HG02798 (cell line): ENCODE data around the gene VAMP8.
"Not testable (repeated sequence)": the region's sequence is repeated elsewhere in the genome, so short reads cannot be mapped to it uniquely, and the experiment has no call there.

Experiments
- ATAC-seq: cut with Tn5 transposase; IDR thresholded peaks from one replicate; pipeline ENCODE4 v1.9.1; 2021; ENCODE audit warnings: mild to moderate bottlenecking; ENCODE audit not compliant: unreplicated experiment, poor library complexity

VAMP8 gene

DNA sequence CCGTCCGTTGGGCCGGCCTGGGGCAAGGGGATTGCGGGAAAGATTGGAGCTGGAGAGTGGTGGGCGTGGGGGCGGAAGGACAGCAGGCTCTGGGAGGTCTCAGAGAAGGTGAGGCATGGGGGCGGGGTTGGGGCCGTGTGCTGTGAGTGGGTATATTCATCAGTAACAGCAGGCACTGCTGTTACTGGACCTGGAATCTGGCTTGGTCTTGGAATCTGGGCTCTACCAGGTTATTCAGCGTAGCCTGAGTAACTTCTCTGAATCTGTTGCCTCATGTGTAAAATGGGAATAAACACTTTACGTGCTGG lies 18.6 kb downstream of the VAMP8 start:
- no peak for ATAC-seq

DNA sequence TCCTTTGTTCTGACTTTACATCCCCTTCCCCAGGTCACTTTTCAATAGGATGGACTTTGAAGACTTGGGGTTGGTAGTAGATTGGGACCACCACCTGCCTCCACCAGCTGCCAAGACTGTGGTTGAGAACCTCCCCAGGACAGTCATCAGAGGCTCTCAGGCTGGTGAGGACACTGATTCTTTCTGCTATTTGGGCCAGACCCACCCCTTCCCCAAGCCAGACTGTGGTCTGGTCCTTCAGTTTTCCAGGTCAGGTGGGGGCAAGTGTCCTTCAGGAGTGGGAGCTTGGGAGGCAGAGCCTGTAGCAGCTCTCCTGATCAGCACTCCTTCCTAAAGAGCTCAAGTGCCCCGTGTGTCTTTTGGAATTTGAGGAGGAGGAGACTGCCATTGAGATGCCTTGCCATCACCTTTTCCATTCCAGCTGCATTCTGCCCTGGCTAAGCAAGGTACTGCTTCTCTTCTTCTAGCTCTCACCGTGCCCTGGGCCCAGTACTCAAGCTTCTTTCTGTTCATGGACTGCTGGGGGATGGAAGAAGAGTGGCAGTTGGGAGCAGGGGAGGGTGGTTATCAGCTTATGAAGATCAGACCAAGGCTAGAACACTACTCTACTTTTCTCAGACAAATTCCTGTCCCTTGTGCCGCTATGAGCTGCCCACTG lies 19.2 kb downstream of the VAMP8 start:
- no peak for ATAC-seq

DNA sequence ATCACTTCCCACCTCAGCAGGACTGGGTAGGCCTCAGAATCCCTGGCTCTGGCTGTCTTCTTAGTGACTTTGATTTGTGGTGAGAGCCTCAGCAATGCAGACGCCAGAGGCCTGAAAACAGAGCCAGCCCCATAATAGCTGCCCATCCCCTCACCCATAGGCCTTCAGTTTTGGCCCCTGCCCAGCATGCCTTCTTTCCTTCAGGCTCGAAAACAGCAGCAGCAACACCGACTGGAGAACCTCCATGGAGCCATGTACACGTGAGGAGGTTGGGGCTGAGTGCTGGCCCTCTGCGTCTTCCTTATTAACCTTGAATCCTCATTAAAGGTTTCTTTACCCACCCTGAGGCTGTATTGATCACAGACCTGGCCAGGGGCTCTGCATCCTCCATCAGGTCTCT lies 19.9 kb downstream of the VAMP8 start:
- ATAC-seq, result no peak

DNA sequence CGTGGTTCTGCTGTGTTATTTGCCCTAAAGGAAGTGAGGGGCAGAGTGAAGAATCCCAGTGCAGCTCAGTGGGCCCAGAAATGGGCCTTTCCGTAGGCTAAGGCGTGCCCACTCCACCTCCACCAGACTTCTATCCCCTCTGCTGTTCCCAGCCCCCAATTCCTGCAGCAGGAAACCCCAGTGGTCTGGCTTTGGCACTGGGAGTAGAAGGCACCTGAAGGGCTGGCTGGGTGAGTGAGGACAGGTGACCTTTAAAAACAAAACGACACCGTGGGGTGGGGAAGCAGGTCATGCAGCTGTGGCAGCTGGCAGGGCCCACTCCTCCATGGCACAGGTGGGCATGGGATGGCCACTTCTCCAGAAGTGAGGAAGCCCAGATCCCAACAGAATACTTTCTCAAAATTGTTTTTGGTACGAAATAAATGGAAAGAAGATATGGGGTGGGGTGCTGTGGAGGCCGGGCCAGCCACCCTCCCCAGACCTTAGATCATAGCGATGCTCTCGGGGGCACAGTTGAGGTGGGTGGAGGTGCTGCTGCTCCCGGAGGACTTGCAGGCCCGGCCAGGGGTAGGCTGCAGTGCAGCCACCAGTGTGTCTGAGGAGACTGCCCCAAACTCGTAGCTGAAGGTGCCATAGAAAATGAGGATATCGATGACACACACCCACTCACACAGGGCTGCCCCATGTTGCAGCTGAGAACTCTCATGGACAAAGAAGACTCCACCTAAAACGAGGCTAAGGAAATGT lies 21.4 kb downstream of the VAMP8 start:
- ATAC-seq, result no peak

DNA sequence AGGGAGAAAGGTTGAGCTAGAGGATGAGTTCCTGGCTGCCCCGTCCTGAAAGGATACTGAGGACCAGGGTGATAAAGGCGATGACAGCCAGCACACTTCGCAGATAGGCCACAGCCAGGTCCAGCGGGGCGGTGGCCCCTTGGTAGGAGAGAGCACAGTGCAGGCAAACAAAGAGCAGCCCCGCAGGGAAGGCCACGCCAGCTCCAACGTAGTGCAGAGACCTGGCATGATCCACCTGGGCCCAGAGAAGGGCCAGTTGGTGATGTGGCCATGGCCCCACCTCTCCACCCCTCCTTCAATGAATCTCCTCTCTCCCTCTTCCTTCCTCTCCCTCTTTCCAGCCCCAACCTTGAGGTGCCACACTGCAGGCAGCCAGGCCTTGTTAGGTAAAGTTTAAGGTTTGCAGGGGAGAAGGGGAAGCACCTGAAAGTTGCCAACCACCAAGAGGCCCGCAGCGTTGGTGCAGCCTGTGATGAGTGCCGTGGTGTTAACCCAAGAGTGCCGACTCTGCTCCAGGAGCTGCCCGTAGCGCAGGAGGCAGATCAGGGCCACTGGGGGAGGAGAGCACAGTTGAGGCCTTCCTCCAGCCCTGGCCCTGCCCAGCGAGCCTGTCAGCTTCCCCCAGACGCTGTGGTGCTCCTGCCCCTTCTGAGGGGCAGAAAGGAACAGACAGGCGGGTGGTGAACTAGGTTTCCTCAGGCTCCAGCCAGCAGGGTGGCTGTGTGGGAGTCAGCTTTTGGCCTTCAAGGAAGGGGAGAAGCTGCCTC lies 22.3 kb downstream of the VAMP8 start:
- no peak for ATAC-seq

DNA sequence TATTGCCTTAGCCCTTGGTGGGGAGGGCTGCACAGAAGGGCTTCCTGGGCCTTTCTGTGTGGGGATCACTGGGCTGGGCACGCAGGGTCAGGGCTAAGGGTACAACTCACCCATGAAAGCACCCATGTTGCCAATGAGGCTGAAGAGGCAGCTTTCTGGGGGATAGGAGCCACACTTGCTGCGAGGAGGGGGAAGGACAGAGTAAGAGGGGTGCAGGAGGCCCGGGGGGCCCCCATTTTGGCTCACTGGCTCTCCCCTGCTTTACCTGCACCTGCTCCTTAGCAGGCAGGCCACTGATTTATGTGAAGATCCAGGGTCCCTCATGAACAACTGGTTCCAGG lies 22.8 kb downstream of the VAMP8 start:
- ATAC-seq, result no peak

DNA sequence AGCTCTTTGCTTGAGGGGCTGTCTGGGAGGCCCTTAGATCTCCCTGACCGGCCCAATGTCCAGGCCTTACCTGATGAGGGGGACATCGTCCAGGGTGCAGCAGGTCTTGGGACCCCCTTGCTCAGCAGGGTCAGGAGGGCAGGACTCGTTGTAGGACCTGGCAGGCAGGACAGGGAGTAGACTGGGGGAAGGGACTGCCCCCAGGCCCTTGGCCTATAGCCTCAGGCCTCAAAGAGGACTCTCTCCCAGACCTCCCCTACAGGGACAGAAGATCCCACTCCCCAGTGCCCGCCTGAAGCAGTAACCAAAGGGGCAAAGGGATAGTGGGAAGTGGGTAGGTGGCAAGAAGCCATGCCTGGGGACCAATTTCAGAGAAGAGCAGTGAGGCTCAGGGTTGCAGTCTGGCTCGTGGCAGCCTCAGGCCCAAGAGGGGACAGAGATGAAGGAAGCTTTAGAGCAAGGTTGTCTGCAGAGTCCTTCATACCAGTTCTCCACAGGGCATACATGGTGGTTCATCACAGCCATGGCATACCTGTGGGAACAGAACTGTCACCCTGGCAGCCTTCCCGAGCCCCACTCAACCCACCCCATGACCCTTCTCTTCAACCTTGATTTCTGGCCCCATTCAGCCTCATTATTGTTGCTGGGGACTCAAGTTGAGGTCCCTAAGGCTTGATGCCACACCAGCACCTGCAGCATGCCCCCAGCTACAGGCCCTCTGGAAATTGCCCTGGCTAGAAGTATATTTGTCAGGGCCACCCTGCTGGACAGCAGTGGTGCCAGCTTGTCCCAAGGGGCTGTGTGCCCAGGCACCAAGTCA lies 23.8 kb downstream of the VAMP8 start:
- no peak for ATAC-seq

DNA sequence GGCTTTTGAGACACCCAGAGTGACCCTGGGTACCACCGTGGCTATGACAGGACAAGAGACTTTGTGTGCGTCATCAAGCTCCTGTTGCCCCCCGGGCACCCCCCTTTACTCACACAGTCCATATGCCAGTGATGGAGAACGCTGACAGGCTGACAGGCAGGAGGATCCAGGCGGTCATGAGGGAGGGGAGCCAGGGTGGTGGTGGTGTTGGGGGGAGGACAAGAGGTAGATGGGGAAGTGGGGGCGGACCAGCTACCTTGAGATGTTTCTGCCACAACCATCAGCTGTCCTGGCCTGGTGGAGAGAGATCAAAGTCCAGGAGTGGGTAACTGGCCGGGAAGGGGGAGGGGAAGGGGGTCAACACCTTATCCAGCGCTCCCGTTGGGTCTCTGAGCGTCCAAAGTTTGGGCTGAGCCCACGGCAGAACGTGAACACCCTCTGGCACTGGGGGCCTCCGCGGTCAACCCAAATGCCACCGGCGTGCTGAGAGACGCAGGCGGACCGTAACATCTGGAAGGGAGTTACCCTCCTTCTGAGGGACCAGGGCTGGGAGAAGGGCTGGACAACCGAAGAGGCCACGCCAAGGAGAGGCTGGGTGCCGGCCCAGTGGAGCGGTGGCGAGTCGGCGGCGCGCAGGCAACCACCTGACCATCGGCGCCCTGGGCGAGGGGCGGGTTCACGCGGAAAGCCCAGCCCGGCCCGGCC lies 24.5 kb downstream of the VAMP8 start:
- peak; percentile 43 for ATAC-seq

DNA sequence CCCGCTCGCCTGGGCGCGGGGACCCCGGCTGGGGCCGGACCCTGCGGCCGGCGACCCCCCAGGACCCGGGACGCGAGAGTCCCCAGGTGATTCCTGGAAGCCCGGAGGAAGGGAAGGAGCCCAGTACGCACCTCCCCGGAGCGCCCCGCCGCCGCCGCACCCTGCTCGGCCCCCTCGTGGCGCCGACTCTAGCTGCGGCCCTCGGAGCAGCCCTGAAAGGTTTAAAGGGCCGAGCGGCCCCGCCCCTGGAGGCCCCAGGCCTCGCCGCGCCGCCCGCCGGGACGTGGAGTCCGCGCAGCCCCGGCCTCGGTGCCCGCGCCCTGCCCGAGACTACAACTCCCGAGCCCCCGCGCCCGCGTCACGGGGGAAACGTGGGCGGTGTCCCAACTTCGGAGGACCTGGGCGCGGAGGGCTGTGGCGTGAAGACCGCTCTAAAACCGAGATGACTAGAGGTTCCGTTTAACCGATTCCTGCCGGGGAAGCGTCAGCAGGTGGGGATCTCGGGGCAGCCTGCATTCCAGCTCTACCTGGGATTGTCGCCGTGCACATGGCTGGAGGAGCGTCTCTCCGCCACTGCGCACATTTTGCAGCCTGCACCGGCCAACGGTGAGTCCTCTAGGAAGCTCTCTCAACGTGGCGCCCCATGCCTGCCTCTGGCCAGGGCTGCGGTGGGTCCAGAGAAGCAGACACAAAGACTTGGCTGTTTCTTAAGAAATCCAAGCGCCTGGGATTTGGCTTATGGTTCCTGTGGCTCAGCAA lies 25.3 kb downstream of the VAMP8 start, which contains the start of gene TMEM150A:
TSS of gene TMEM150A (minus strand) at position 223 of the 759 bp plus-strand sequence. CDS start 750 bp downstream, outside the sequence.
- ATAC-seq, result peak; percentile 96

DNA sequence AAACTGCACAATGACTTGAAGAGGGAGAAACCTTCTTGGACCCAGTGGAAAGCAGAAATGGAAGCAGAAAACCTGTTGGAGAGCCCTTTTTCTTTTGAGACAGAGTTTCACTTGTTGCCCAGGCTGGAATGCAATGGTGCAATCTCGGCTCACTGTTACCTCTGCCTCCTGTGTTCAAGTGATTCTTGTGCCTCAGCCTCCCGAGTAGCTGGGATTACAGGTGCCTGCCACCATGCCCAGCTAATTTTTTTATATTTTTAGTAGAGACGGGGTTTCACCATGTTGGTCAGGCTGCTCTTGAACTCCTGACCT lies 26.7 kb downstream of the VAMP8 start:
- ATAC-seq, result not testable (repeated sequence)

DNA sequence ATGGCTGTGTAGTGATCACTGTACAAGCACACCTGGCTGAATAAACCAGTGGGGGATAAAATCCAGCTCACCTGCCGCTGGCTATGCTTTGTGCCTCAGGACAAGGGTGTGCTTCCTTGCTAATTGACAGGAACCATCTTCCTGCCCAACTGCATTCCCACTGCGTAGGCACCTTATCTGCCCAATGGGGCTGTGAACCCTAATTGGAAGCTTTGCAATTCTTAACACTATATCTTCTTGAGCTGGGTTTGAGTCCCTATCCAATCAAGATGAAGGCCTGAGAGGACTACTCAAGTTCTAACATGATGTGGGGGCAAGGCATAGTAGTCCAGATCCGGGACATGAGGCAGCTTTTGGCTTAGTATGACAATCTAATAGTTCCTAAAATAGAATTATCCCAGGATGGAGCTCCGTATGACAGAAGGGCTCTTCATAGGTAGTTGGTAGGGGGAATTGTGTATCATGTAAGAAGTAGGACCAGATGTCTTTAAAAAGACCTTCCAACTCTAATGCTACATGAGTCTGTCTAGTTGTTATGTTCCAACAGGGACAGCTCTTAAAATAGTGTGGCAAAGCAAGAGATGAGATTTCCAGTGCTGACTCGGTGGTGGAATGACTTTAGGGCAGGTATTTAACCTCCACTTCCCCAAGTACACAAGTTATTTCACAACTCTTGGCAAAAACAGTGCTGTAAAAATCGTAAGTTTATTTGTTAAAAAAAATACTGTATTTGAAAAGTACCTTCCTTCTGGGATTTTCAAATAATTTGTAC lies 27.4 kb downstream of the VAMP8 start:
- no peak for ATAC-seq

DNA sequence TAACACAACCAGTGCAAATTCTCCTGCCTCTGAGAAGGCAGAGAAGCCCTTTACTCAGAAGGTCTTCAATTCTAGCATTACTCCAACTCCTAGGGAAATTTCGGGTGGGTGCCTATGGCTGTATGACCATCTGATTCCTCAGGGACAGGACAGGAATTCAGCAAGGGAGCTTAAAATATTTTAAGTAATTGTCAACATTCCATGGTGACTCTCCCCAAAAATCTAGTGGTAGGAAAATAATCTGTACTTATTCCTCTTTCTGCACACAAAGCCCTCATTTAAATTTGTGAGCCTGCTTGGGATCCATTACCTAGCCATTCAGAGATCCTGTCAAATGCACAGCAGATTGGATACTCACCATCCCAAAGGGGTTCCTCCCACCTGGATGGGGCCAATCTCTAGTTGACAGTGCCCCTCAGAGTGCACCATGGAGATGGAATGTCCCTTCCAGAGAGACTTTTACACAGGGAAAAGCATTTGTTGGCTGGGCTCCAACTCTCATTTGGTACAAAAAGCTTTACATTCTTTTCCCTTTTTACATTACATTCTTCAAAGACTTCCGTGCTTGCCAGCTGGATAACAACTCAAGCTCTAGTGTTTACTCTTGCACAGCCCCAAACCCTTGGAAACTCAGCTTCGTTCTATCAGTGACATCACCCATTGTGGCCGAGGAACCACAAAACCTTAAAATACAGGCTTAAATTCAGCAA lies 28.2 kb downstream of the VAMP8 start:
- no peak for ATAC-seq

DNA sequence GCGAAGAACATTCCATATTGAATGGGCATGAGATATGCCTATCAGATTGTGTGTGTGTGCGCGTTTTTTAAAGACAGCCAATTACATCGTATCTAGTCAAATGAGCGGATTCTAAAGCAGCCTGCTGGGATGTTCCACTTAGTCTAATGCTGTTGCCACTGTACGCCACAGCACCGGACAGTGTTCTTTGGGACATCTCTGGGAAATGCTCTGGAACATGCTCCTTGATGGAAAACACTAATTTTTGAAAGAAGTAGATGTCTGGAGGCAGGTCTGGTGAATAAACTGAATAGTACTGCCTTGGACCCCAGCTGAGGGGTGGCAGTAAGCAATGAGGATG lies 28.7 kb downstream of the VAMP8 start:
- ATAC-seq, result no peak

DNA sequence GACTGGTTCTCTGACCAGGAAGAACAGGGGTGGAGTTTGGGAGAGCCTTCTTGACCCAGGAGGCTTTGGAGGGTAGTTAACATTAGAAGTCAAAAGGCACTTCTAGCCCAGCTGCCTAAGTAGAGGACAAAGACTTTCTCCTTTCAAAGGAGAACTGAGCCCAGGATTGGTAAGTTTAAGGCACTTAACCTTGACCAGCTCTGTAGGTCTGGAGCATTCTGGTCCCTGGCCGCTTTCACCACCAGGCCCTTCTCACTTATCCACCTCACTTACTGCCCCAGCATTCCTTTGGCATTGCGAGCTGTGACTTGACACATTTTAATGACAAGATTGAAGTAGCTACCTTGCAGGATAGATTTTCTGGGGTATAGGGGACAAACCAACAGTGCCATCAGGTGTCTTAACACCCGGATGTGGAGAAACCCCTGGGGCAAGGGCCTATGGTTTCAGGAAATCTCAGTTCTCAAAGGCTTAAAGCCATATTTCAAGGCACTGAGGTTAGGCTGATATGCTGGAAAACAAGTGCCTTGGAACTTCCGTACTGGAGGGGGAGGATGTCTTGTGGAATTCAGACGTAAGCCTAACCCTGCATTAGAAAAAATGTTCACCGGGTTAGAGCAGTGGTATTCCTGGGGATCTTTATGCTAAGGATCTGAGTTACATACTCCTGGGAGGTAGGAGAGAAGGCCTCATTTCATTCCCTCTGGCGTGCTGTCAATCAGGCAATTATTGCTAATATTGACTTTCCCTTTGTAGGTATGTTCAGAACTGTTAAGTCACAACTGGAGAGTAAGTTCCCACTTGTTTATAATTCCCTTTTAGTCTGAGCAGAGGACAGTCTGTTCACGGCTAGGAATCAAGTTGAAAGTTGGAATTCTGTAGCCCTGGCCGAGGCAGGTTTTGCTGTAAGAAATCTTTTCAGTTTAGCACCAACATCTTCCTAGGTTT lies 30.2 kb downstream of the VAMP8 start:
- ATAC-seq, result no peak

DNA sequence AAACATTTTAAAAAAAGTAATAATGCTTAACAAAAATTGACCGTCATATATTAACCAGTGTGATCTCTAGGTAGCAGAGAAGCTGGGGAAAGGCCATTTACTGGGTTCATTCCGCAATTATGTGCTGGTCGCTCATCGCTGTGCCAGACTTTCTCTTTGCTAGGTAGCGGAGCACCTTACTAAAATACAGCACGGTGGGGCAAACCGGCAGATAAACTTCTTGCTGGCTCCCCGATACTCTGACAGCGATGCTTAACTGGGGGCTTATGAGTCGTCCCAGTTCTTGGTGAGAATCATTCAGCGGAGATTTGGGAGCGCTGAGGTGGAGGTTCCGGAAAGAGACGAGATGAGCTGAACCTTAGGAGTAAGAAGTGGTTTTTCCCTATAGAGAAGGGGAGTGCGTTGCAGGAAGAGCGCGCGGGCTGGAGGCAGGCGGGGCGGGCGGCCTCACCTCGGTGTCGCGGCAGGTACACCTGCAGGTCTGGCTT lies 33.9 kb downstream of the VAMP8 start:
- ATAC-seq, result no peak

DNA sequence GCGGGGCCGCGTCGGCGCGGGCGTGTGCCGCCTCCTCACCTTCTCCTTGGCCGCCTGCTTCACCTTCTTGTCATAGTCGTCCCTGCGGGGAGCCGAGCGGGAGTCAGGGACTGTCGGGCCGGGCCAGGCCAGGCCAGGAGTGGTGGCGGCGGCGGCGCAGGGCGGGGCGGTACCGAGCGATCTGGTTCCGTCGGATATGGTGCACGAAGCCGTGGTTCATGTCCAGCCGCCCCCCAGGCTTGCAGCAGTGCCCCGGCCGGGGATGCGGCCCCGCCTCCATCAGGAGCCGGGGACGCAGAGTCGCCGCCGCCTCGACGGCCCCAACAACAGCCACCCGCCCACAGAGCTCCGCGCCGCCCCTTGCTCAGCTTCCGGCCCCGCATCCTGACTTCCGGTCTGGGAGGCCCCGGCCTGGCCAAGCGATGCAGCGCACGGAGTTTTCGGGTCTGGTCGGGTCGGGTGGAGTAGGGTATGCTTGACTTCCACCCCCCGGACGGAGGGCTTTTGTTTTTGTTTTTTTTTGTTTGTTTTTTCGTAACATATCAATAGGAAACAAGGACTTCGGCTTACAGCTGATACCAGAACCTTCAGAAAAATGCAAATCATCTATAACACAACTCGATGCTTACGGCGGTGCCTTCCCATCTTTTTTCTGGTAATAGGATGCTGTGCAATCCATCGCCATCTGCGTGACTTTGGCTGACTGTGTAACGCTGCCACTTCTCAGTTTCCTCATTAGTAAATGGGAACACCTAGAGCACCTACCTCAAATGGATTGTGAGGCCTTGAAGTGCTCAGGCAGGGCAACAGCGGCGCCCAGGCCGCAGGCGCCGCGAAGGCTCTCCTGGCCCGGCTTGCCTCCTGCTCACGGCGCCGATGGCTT lies 34.6 kb downstream of the VAMP8 start, which contains the start of gene C2orf68:
TSS of gene C2orf68 (minus strand) at position 362 of the 883 bp plus-strand sequence. CDS start at position 280, 82 bp downstream.
- peak; percentile 79 for ATAC-seq
